ENCODE results near the gene DUS2.

Gene DUS2

GRCh38 chr16:68069511-68070248 is 46.6 kb downstream of the DUS2 start:
- no peak overlapping the region for H3K27ac ChIP-seq
- TF ChIP-seq, protein P1, sequence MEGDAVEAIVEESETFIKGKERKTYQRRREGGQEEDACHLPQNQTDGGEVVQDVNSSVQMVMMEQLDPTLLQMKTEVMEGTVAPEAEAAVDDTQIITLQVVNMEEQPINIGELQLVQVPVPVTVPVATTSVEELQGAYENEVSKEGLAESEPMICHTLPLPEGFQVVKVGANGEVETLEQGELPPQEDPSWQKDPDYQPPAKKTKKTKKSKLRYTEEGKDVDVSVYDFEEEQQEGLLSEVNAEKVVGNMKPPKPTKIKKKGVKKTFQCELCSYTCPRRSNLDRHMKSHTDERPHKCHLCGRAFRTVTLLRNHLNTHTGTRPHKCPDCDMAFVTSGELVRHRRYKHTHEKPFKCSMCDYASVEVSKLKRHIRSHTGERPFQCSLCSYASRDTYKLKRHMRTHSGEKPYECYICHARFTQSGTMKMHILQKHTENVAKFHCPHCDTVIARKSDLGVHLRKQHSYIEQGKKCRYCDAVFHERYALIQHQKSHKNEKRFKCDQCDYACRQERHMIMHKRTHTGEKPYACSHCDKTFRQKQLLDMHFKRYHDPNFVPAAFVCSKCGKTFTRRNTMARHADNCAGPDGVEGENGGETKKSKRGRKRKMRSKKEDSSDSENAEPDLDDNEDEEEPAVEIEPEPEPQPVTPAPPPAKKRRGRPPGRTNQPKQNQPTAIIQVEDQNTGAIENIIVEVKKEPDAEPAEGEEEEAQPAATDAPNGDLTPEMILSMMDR (IDR thresholded peaks at IDR 0.05) = no peak
- no peak for TF ChIP-seq ZFX (IDR thresholded peaks at IDR 0.05; ENCODE audit: borderline replicate concordance)

DNA sequence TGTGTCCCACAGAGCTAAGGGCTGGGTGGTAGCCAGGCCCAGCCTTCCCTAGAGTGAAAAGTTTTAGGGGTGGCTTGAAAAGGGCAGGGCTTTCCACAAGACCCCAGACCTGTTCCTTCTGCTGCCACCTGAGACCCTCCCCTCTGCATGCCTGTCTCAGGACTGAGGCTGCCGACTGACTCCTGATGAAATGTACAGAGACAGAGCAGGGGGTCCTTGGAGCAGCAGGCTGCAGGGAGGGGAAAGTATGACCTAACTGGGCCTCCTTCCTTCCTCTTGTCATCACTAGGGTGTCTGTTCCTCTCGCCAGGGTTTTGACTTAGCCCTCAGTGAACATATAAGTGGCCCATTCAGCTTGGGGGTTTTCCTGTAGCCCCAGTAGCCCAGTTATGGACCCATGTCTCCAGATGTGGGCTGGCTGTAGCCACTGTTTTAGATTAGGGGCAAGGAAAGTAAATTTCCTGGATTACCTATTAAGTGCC is 47.2 kb downstream of the DUS2 start:
- TF ChIP-seq, protein P1 (IDR thresholded peaks at IDR 0.05) = no peak
- no peak for TF ChIP-seq ZFX (IDR thresholded peaks at IDR 0.05; ENCODE audit: borderline replicate concordance)
- no peak overlapping the region for H3K27ac ChIP-seq

DNA sequence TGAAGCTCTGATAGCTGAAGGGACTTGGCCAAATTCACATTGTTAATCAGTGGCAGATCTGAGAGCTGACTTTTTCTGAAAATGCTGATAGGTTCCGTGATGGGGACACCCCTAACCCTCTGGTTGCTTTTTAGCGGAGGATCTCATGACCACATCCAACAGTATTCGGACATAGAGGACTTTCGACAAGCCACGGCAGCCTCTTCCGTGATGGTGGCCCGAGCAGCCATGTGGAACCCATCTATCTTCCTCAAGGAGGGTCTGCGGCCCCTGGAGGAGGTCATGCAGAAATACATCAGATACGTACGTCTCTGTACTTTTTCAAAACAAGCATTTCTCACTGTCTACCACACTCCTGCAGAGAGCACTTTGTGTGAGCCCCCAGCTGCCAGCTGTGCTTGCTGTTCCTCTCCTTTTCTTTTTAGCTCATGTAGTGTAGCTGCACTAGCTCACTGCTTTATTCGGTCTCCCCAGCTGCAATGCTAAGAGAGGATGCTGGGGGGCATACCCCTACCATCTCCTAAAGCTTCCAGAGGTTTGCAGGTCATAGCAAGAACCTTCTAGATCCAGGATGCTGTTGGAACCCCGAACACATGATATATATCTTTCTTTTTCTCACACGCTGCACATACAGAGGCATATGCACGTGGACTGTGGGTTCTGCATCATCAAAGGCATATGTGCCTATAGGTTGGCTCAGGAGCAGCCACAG is 47.9 kb downstream of the DUS2 start:
- TF ChIP-seq, protein P1 (IDR thresholded peaks at IDR 0.05) = no peak
- TF ChIP-seq ZFX (IDR thresholded peaks at IDR 0.05; ENCODE audit: borderline replicate concordance) = no peak
- no peak overlapping the region for H3K27ac ChIP-seq

DNA sequence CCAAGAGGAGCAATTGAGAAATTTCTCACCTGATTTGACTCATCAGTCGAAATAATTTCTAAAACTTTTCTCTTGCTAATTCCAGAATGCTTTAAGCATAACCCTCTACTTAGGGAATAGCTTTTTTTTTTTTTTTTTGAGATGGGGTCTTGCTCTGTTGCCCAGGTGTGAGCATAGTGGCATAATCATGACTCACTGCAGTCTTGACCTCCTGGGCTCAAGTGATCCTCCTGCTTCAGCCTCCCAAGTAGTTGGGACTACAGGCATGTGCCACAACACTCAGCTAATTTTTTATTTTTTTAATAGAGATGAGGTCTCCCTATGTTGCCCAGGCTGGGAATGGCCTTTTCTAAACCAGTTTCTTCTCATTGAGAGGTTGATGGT is 48.4 kb downstream of the DUS2 start:
- H3K27ac ChIP-seq = no peak overlapping the region

DNA sequence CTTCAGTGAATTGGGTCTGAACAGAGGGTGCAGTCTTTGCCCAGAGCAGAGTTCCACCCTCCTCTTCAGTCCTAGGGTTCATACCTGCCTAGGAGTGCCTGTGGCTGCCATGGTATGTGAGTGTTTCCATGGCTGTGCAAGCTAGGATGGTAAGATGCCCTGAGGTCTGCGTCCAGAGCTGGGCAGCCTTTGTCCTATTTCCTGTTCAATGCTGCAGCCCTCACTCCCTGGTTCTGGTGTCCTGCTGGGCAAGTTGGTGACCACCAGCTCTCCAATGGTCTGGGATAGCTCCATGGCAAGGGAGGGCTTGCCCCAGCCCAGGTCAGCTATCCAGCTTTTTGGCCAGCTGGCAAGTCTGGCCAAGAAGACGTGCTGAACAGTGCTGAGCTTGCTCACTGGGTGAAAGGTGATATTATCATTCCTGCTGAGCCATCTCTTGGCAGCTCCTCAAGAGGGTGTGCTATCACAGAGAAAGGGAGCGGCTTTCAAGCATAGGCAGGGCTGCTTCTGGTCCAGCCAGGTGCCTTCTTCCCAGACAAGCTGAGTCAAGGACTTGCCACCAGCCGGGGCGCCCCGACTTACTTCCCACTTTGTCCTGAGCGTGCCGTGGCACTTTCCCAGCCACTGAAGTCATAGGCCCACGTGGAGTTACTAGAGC is 49.1 kb downstream of the DUS2 start:
- TF ChIP-seq ZFX (IDR thresholded peaks at IDR 0.05; ENCODE audit: borderline replicate concordance) = no peak
- TF ChIP-seq, protein P1 (IDR thresholded peaks at IDR 0.05) = no peak
- no peak overlapping the region for H3K27ac ChIP-seq

More for the DNA sequence above, 48.4 kb downstream of the DUS2 start:
- TF ChIP-seq ZFX (IDR thresholded peaks at IDR 0.05; ENCODE audit: borderline replicate concordance) = no peak
- TF ChIP-seq, protein P1 (IDR thresholded peaks at IDR 0.05) = no peak

- no peak overlapping the region for H3K27ac ChIP-seq
- no peak for TF ChIP-seq ZFX (IDR thresholded peaks at IDR 0.05; ENCODE audit: borderline replicate concordance)
- TF ChIP-seq, protein P1 (IDR thresholded peaks at IDR 0.05) = no peak
Measured at GRCh38 chr16:68073902-68074760, 51.0 kb downstream of the DUS2 start.
